ENCODE results near the gene CD40.

Gene CD40

DNA sequence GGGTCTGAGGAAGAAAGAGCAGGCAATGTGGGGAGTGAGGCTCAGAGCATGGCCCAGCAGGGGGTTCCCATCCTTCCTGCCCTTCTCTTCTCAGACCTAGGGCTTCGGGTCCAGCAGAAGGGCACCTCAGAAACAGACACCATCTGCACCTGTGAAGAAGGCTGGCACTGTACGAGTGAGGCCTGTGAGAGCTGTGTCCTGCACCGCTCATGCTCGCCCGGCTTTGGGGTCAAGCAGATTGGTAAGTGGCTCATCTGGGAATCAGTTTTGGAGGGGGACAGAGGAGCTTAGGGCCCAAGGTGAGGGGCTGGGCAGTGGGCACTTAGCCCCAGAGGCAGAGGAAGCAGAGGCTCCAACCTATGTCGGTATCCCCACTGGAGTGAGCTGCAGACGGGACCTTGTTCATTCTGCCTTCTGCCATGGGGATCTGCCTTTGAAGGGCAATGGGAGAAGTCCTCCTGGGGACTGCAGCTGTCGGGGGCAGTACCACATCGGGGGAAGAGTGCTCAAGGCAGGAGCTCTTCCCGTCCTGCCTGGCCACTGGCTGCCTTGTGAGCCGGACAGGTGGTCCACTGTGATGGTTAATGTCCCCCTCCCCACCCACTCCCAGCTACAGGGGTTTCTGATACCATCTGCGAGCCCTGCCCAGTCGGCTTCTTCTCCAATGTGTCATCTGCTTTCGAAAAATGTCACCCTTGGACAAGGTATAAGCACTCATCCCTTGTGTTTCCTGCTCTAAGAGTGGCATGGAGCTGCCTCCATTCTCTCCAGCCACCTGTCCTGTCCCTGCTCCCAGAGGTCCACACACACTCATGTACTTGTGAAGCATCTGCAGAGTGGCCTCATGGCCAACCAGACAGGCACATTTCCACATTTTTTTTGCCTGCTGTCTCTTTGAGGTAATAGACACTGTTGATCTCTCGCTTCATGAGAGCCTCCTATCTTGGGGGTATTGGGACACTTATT lies 4.7 kb downstream of the CD40 start:
- no peak for DNase-seq (ENCODE audit: low spot score)

DNA sequence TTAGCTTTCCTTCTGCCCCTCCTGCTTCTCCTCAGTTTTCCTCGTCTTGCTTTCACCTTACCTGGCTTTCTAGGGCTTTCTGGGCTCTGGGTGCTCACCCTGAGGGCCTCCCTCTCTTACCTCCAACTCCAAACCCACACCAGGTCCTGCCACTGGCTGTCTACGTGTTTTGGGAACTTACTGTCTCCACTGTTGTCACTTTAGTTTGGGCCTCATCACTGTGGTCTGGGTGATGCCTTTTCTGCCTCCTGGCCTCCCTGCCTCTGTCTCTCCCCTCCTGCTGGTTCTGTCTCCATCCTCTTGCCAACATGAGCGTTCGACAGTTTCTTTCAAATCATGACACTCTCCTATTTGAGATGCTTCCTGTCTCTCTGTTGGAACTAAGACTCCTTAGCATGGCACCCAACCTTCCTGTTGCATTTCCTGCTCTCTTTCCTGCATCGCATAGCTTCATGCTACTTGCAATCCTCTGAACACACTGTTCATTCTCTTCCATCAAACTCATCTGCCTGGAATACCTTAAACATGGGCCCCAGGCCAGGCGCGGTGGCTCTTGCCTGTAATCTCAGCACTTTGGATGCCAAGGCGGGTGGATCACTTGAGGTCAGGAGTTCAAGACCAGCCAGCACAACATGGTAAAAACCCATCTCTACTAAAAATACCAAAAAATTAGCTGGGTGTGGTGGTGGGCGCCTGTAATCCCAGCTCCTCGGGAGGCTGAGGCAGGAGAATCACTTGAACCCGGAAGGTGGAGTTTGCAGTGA lies 5.5 kb downstream of the CD40 start:
- no peak for DNase-seq (ENCODE audit: low spot score)

- no peak for DNase-seq (ENCODE audit: low spot score)
Measured at GRCh38 chr20:46126440-46127056, 8.4 kb downstream of the CD40 start.

DNA sequence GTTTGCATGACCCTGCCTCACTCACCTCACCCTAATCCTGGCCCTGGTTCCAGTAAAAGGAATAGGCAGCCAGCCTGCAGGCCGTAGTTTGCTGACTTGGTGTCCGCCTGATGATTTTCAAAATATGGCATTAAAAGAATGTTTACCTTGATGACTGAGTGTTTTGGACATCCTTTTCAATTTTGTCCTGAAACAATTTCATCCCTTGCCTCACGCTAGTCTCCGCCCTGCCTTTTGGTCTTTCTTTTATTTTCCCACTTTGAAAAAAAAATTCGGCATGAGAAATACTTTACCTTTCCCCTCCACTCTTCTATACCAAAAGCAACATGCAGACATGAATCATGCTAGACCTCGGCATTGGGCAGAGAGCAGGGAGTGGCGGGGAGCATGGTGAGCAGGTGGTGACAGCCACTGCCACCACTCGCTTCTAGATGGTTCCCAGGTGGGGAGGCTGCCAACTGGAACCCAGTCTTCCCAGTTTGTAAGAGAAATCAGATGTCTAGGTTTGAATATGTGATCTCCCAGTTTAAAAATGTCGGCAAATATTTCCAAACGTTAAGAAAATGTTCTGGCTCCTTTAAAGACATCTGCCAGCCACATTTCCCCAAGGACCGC lies 9.4 kb downstream of the CD40 start:
- DNase-seq (ENCODE audit: low spot score) = no peak

DNA sequence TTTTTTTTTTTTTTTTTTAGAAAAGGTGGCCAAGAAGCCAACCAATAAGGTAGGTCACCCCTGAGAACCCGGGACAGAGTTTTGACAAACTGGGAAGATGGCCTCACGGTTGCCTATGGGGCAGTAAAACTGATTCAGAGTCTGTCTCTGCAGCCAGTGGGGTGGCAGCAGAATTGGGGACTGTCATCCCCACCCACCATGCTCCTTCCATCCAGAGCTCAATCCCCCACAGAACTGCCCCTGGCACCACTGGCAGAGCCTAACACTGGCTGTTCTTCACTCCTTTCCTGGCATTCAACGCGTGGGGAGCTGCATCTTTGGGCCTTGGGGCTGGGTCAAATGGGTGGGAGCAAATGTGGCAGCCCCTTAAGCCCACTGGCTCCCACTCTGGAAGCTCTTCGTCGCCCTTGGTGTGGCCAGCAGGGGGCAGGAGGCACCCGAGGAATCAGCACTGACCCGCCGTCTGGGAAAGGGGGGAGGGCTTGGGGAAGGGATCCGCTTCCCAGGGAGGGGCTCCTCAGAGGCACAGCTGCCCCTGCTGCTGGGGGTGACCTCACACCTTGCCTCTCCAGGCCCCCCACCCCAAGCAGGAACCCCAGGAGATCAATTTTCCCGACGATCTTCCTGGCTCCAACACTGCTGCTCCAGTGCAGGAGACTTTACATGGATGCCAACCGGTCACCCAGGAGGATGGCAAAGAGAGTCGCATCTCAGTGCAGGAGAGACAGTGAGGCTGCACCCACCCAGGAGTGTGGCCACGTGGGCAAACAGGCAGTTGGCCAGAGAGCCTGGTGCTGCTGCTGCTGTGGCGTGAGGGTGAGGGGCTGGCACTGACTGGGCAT lies 10.4 kb downstream of the CD40 start:
- no peak for DNase-seq (ENCODE audit: low spot score)

DNA sequence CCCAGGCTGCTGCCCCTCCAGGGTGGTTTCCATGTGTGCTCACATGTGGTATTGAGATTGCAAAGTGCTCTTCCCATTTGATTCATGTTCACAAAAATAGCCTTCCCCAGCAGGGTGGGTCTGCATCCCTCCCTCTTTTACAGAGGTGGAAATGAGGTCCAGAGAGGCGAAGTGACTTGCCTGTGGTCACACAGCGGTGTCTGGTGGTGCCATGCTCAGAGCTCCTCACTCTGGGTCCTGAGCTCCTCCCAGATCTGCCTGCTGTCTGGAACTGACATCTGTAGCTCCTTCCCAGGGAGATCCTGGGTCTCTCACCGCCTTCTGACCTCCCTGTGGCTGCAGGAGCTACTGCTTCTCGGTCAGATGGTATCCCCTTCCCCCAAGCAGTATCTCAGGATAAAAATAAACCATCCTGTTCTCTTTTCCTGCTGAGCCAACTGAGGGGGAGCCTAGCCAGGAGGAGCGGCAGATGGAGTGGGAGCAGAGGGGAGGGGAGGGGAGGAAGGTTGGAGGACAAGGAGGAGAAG lies 11.9 kb downstream of the CD40 start:
- peak; percentile 35 for DNase-seq (ENCODE audit: low spot score)

DNA sequence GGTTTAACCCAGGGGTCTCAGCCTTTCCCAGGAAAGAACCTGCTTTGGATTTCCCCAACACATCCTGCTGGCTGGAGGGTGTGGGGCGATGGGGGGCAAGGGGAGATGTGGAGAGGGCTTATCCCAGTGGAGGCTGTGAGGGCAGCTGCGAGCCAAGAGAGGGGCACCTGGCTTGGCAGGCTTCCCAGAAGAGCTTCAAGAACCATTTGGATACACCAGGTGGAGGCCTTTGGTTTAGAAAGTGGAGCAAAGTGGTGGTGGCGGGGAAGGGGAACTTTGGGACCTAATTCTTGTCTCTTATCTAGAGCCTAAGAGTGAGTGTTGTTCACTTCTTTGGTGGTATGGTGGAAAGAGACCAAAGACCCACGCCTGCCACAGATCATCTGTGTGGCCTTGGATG lies 12.4 kb downstream of the CD40 start:
- no peak for DNase-seq (ENCODE audit: low spot score)

DNA sequence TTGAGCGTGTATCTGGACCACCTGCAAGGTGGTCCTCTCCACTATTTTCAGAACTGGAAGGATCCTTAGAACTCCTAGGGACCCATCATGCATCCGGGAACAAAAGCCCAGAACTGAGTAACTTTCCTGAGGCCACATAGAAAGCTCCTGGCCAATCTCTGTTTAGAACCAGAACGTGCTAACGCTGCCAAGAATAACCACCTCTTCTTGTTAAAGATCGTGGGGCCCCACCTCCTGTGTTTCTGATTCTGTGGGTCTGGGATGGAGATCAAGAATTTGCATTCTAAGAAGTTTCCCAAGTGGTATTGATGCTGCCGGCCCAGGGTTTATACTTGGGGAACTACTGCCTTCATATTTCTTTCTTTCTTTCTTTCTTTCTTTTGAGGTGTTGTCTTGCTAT lies 13.3 kb downstream of the CD40 start:
- DNase-seq (ENCODE audit: low spot score) = no peak

- peak; percentile 51 for DNase-seq (ENCODE audit: low spot score)
Measured at GRCh38 chr20:46132705-46133120, 14.6 kb downstream of the CD40 start.

DNA sequence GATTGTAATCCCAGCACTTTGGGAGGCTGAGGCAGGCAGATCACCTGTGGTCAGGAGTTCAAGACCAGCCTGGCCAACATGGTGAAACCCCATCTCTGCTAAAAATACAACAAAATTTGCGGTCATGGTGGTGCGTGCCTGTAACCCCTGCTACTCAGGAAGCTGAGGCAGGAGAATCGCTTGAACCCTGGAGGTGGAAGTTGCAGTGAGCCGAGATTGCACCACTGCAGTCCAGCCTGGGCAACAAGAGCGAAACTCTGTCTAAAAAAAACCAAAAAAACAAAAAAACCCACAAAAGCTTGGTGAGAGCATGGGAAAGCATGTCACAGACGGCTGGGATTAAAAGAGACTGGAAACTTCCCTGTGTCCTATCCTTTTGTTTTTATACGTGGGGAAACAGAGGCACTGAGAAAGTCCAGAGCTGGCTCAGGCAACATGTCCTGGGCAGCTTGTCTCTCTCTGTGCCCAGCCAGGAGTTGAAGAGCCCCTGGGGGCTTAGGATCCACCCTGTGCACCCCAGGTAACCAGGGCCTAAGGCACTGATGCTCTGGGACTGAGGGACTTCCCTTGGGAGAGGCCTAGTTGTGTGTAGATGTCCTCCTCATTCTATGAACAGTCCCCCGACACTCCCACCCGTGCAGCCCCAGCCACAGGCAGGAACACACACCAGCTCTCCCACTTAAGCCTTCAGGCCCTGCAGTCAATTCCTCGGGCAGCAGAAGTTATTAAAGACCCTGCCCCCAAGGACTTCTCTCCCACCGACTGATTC lies 16.0 kb downstream of the CD40 start:
- DNase-seq (ENCODE audit: low spot score) = no peak

DNA sequence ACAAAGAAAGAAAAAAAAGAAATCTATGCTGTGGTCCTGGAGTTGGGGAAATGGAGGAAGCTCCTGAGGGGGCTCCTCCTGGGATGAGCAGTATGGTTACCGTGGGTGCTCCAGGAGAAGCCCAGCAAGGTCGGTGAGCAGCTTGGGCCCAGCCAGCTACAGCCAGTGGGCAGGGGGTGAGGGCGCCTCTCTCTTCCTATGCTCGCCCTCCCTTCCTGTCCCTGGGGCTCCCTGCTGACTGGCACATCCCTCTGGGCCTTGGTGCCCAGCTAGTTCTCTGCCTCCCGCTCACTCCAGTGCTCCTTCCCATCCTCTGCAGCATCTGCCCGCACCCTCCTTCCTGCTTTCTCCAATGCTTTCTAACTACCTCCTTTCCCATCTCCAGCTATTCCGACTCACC lies 16.6 kb downstream of the CD40 start:
- no peak for DNase-seq (ENCODE audit: low spot score)

DNA sequence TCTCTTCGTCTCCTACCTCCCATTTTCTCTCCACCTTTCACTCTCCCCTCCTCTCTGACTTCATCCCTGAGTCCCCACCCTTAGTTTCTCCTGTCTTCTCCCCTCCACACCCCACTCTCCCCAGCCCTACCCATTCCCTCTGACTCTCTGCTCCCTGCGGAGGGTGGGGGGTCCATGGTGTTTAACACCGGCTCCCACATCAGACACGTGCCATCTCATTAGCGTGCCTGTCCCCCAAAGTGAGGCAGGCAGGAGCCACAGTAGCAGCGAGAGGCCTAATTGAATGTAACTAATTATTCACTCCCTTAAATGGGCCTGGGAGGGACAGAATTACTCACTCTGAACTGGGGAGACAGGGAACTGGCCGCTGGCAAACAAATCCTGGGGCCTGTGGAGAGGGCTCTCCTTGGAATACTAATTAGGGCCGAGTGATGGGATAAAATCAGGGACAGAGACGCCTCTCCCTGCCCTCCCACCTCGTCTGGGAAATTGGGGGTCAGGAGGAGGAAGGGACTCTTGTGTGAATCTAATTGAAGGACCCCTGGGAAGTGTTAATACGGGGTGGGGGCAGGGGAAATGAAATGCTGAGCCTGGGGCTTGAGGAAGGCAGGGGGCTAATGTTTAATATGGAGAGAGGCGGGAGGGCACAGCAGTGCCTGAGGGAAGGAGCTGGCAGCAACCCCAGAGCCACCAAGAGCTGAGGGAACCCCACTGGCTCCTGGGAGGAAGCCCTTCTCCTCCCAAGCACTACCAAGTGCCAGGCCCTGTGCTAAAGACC lies 17.9 kb downstream of the CD40 start:
- no peak for DNase-seq (ENCODE audit: low spot score)

- no peak for DNase-seq (ENCODE audit: low spot score)
Measured at GRCh38 chr20:46137816-46138215, 19.7 kb downstream of the CD40 start.

- no peak for DNase-seq (ENCODE audit: low spot score)
Measured at GRCh38 chr20:46139266-46139889, 21.3 kb downstream of the CD40 start.

DNA sequence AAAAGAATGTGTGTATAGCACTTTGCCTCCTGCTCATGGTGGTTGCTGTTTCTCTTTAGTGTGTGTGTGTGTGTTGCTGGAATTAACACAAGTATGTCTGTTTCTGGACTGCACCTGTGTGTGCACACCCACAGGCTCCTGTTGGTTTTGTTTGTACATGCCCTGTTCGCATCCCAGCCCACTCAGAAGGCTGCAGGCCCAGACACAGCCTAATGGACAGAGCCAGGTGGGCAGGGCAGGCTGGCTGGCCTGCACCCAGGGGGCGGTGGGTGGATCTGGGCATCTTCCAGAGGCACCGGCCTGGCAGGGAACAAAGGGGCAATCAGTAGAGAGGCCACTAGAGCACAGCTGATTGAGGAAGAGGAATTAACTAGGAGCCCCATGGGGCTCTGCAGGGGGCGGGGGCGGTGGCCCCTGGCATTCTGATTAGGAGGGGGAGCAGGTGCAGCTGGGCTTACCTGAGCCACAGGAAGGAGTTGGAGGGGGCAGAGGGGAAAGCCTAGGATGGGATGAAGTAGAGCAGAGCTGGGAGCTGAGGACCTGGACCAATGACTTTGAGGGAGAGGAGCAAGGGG lies 21.9 kb downstream of the CD40 start:
- no peak for DNase-seq (ENCODE audit: low spot score)

GRCh38 chr20:46142124-46142523 lies 24.0 kb downstream of the CD40 start:
- no peak for DNase-seq (ENCODE audit: low spot score)

DNA sequence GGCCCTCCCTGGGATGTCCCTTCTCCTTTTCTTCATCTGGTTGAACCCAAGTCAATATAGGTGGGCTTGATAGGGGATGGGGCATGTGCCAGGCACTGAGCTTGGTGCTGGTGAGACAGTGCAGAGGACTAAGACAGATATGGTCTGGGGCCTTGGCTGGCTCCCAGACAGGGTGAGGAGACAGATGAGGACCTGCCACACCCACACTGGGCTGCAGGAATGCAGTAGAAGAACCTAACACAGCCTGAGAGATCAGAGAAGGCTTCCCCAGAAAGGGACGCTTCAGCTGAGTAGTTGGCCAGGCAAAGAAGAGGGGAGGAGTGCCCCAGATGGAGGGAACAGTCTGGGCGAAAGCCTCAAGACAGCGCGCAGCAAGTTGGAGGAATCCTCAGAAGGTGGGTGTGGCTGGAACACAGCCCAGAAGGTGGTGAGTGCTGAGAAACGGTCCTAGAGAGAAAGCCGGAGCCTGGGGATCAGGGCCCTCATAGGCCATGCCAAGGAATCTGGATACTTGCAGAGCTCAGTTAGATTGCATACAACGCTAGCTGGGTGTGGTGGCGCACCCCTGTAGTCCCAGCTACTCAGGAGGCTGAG lies 26.4 kb downstream of the CD40 start:
- DNase-seq (ENCODE audit: low spot score) = no peak

DNA sequence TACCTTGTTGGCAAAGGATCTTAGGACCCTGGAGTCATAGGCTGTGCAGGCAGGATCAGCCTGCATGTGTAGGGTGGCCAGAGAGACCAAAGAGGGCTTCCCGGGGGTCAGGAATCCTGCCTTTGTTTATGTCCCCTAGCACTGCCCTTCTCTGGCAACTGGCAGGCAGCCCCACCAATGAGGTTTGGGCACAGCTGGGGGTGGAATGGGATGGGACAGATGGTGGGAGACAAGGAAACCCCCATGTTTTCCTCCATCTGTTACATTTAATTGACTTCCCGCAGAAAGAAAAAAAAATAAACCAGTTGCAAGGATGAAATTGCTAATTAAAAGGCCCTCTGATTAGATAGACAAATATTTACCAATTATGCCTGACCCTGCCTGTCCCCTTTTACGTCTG lies 27.6 kb downstream of the CD40 start:
- DNase-seq (ENCODE audit: low spot score) = no peak

Measured in putamen (tissue), 1 donor.